NB4 (cell line): Measurements from ENCODE around the gene HBB.

Experiments
- POLR2A ChIP-seq: IDR thresholded peaks from 2 replicates; pipeline ENCODE4 v1.6.1; 2011; ENCODE audit warnings: mild to moderate bottlenecking; ENCODE audit not compliant: insufficient read length; ENCODE audit errors: extremely low read depth
- TF ChIP-seq, protein P1 (sequence below): IDR thresholded peaks from one replicate; pipeline ENCODE4 v1.5.1; 2012; ENCODE audit warnings: low read depth, low read length
- TF ChIP-seq, protein P2 (sequence below): IDR thresholded peaks from 2 replicates; pipeline ENCODE4 v1.6.1; 2011; ENCODE audit warnings: low read depth, low read length

DNA sequence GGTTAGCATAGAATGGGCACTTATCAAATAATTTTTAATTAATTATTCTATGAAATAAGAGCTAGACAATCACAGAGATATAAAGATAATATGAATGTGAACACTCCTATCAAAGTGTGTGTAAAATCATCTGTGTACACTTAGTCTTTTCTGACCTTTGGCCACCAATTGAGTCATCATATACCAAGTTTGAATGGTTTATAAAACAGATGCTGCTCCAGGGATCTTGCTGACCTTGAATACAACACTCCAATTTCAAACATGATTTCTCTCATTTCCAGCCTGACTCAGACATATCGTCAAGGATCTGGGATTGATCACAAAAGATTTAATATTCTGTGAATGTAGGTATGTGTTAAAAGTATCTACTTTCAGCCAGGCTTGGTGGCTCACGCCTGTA, 23.5 kb downstream of the HBB start:
- TF ChIP-seq, protein P1, sequence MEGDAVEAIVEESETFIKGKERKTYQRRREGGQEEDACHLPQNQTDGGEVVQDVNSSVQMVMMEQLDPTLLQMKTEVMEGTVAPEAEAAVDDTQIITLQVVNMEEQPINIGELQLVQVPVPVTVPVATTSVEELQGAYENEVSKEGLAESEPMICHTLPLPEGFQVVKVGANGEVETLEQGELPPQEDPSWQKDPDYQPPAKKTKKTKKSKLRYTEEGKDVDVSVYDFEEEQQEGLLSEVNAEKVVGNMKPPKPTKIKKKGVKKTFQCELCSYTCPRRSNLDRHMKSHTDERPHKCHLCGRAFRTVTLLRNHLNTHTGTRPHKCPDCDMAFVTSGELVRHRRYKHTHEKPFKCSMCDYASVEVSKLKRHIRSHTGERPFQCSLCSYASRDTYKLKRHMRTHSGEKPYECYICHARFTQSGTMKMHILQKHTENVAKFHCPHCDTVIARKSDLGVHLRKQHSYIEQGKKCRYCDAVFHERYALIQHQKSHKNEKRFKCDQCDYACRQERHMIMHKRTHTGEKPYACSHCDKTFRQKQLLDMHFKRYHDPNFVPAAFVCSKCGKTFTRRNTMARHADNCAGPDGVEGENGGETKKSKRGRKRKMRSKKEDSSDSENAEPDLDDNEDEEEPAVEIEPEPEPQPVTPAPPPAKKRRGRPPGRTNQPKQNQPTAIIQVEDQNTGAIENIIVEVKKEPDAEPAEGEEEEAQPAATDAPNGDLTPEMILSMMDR, result no peak
- no peak for TF ChIP-seq POLR2A
- TF ChIP-seq, protein P2, sequence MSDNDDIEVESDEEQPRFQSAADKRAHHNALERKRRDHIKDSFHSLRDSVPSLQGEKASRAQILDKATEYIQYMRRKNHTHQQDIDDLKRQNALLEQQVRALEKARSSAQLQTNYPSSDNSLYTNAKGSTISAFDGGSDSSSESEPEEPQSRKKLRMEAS, result no peak
